NCI-H1694 treated with DMSO at 0.1 percent for 48 hours (cell line): ENCODE data around the gene DTX4.

ENCODE experiments used
- DNase-seq: peaks from one replicate; lab custom pipeline; 2025; lab: John Stamatoyannopoulos, UW

DTX4 gene

GRCh38 chr11:59219836-59220235 lies 47.9 kb downstream of the DTX4 start:
- no peak for DNase-seq

- no peak for DNase-seq
Observed at GRCh38 chr11:59221441-59221840, 49.5 kb downstream of the DTX4 start.

GRCh38 chr11:59222464-59223060 lies 50.6 kb downstream of the DTX4 start:
- DNase-seq, result no peak

GRCh38 chr11:59223177-59223576 lies 51.2 kb downstream of the DTX4 start:
- DNase-seq, result no peak

- DNase-seq, result no peak
Observed at GRCh38 chr11:59223611-59224010, 51.7 kb downstream of the DTX4 start.

GRCh38 chr11:59224351-59224928 lies 52.5 kb downstream of the DTX4 start:
- no peak for DNase-seq

- no peak for DNase-seq
Observed at GRCh38 chr11:59225017-59225416, 53.1 kb downstream of the DTX4 start.

- DNase-seq, result no peak
Observed at GRCh38 chr11:59226396-59226795, 54.5 kb downstream of the DTX4 start.

- no peak for DNase-seq
Observed at GRCh38 chr11:59240322-59240721, 68.4 kb downstream of the DTX4 start.

GRCh38 chr11:59243633-59244032 lies 71.7 kb downstream of the DTX4 start:
- DNase-seq, result no peak

- DNase-seq, result no peak
Observed at GRCh38 chr11:59247531-59248227, 75.7 kb downstream of the DTX4 start.

- no peak for DNase-seq
Observed at GRCh38 chr11:59249535-59249934, 77.6 kb downstream of the DTX4 start.

GRCh38 chr11:59253001-59253400 lies 81.1 kb downstream of the DTX4 start:
- no peak for DNase-seq

- no peak for DNase-seq
Observed at GRCh38 chr11:59254286-59254685, 82.4 kb downstream of the DTX4 start.

GRCh38 chr11:59255281-59255680 lies 83.3 kb downstream of the DTX4 start:
- no peak for DNase-seq
